ENCODE data around the gene CLDN4.
"Not testable (repeated sequence)": the region's sequence is repeated elsewhere in the genome, so short reads cannot be mapped to it uniquely, and the experiment has no call there.

- TF ChIP-seq CTCF (IDR thresholded peaks at IDR 0.05); ZNF121 (CRISPR knock-in tag; IDR thresholded peaks at IDR 0.05); SP1 (CRISPR knock-in tag; conservative IDR thresholded peaks at IDR 0.05); ZNF423 (CRISPR knock-in tag; IDR thresholded peaks at IDR 0.05); ATF2 (CRISPR knock-in tag; IDR thresholded peaks at IDR 0.05; ENCODE audit: borderline replicate concordance, low read depth); ZNF281 (CRISPR knock-in tag; IDR thresholded peaks at IDR 0.05); CDX4 (CRISPR knock-in tag; IDR thresholded peaks at IDR 0.05; ENCODE audit: borderline replicate concordance); E2F1 (CRISPR knock-in tag; IDR thresholded peaks at IDR 0.05); NR3C1 (CRISPR knock-in tag; conservative IDR thresholded peaks at IDR 0.05; ENCODE audit: low read depth); TP53 (CRISPR knock-in tag; IDR thresholded peaks at IDR 0.05); GTF2I (CRISPR knock-in tag; conservative IDR thresholded peaks at IDR 0.05); ESRRA (CRISPR knock-in tag; IDR thresholded peaks at IDR 0.05; ENCODE audit: borderline replicate concordance): not testable (repeated sequence)
Measured at GRCh38 chr7:73821597-73822285, 9.1 kb upstream of the CLDN4 start.
